ENCODE measurements around the gene UTP4. TPM values are rescaled to one million over a fixed set of nuclear protein-coding genes. Genes with fewer than 3 reads are reported as not detected.
A peak's percentile ranks its signal among the peaks of the same experiment; 100 is the strongest.

Gene UTP4
- total RNA-seq, 1 donor from 2014 or later, result 55.3 TPM

GRCh38 chr16:69095193-69095592 lies 37.3 kb upstream of the UTP4 start:
- no peak for DNase-seq
- no peak overlapping the region for H3K27ac Mint-ChIP-seq
- no peaks in the 10 kb centered on the region for H3K4me1 Mint-ChIP-seq
- H3K36me3 Mint-ChIP-seq (ENCODE audit: low read depth), result no peaks in the 10 kb centered on the region
- intact Hi-C loops (cut with micrococcal nuclease), result no loop called here
- ATAC-seq (ENCODE audit: low read depth), result no peak
- H3K9me3 Mint-ChIP-seq, result no peaks in the 10 kb centered on the region
- H3K27me3 Mint-ChIP-seq, result no peaks in the 10 kb centered on the region
- CTCF ChIA-PET, result no interaction called here
- TF ChIP-seq CTCF (IDR thresholded peaks at IDR 0.05), result no peak
- POLR2A ChIA-PET, result interaction anchor here (0.7 kb wide), 2 partner anchors 9 to 541 kb away, joined by 3 to 4 read pairs; no protein-coding TSS in a partner anchor
- H3K4me3 Mint-ChIP-seq, result no peak overlapping the region

GRCh38 chr16:69100071-69100691 lies 32.3 kb upstream of the UTP4 start:
- Mint-ChIP-seq H3K9me3 (no peaks in the 10 kb centered on the region), H3K4me3 (no peak overlapping the region), H3K27ac (no peak overlapping the region), H3K27me3 (peaks cover 9% of the 10 kb centered on the region), H3K4me1 (peaks cover 3% of the 10 kb centered on the region), H3K36me3 (ENCODE audit: low read depth) (no peaks in the 10 kb centered on the region)
- no peak for TF ChIP-seq CTCF (IDR thresholded peaks at IDR 0.05)
- intact Hi-C loops (cut with micrococcal nuclease), result no loop called here
- no peak for DNase-seq
- ChIA-PET POLR2A (no interaction called here), CTCF (no interaction called here)
- no peak for ATAC-seq (ENCODE audit: low read depth)

- H3K4me1 Mint-ChIP-seq, result peaks cover 18% of the 10 kb centered on the region
- ATAC-seq (ENCODE audit: low read depth) (peak; percentile 71), DNase-seq (peak; percentile 38)
- intact Hi-C loops (cut with micrococcal nuclease), result loop anchor here (2.0 kb wide), 1 partner anchor 19 kb away; no protein-coding TSS in a partner anchor
- CTCF ChIA-PET, result interaction anchor here (0.7 to 1.4 kb wide), 3 partner anchors 9 to 259 kb away, joined by 3 to 4 read pairs (median 3); no protein-coding TSS in a partner anchor
- H3K4me3 Mint-ChIP-seq, result peak within 1 kb of the TSS; percentile 86
- POLR2A ChIA-PET, result interaction anchor here (0.6 kb wide), 1 partner anchor 1170 kb away, joined by 10 read pairs; no protein-coding TSS in a partner anchor
- TF ChIP-seq CTCF (IDR thresholded peaks at IDR 0.05), result no peak
- no peaks in the 10 kb centered on the region for H3K9me3 Mint-ChIP-seq
- peaks cover 34% of the 10 kb centered on the region for H3K27me3 Mint-ChIP-seq
- peaks cover 15% of the 10 kb centered on the region for H3K36me3 Mint-ChIP-seq (ENCODE audit: low read depth)
- H3K27ac Mint-ChIP-seq, result peak within 1 kb of the TSS; percentile 66
Measured at GRCh38 chr16:69105501-69106361, 26.7 kb upstream of the UTP4 start, which contains the start of gene HAS3. Gene HAS3, plus strand, starts transcription at chr16:69105653. Its CDS starts 3,743 bp downstream, at chr16:69109396.

GRCh38 chr16:69106491-69107315 lies 25.7 kb upstream of the UTP4 start:
- ChIA-PET POLR2A (no interaction called here), CTCF (interaction anchor here (0.7 kb wide), 1 partner anchor 185 kb away, joined by 3 read pairs; no protein-coding TSS in a partner anchor)
- Mint-ChIP-seq H3K9me3 (no peaks in the 10 kb centered on the region), H3K27me3 (peaks cover 34% of the 10 kb centered on the region), H3K36me3 (ENCODE audit: low read depth) (peaks cover 20% of the 10 kb centered on the region), H3K4me1 (peaks cover 18% of the 10 kb centered on the region), H3K27ac (no peak overlapping the region), H3K4me3 (peak overlapping the region; percentile 52)
- intact Hi-C loops (cut with micrococcal nuclease), result no loop called here
- ATAC-seq (ENCODE audit: low read depth) (no peak), DNase-seq (no peak)
- TF ChIP-seq CTCF (IDR thresholded peaks at IDR 0.05), result no peak
